HepG2 (cell line): ENCODE measurements around the gene OAF. TPM values are rescaled to one million over a fixed set of nuclear protein-coding genes. Genes with fewer than 3 reads are reported as not detected.

Source experiments
- ATAC-seq: fragments of 200-7000 bp; cut with Tn5 transposase; 3 replicates; pipeline ENCODE4 v1.9.1; 2020; ENCODE audit warnings: mild to moderate bottlenecking, moderate library complexity
- BruUV-seq: library from RNA; stranded (reverse); fragments of 400-500 nt; replicated peaks from 2 replicates; lab custom pipeline; 2021; lab: Mats Ljungman, UMichigan
- CTCF ChIA-PET: fragments of 300-600 bp; formaldehyde crosslinking; extraction: SDS; loops from one replicate; lab custom pipeline; 2021; ENCODE audit warnings: low total read pairs, inconsistent platforms, low intra/inter-chr PET ratio; lab: Yijun Ruan, JAX
- POLR2A ChIA-PET: fragments of 350-600 bp; sonication (Branson Sonifier 250); formaldehyde crosslinking; loops from one replicate; lab custom pipeline; 2020; ENCODE audit warnings: antibody characterized with exemption, inconsistent platforms; lab: Yijun Ruan, JAX
- DNase-seq: peaks from one replicate; pipeline ENCODE4 v3.0.0-alpha.2; 2015; ENCODE audit warnings: low spot score
- FAIRE-seq: peaks from 3 replicates; lab custom pipeline; 2011; peaks lifted over from hg19 to GRCh38; lab: Jason Lieb, UNC
- H2AFZ ChIP-seq: one replicate; pipeline ENCODE4 v1.6.1; 2011; ENCODE audit warnings: low read length, inconsistent platforms
- H3K27ac ChIP-seq: fragments of 300-600 bp; 3 replicates; pipeline ENCODE4 v1.8.0; 2011; ENCODE audit warnings: mixed run types, mild to moderate bottlenecking, mixed read lengths, low read length, inconsistent platforms; ENCODE audit not compliant: insufficient read depth; ENCODE audit errors: extremely low read length
- H3K27me3 ChIP-seq, 2 experiments: fragments of 200-600 bp in 1 of 2; 2 replicates in 1 of 2; 3 replicates in 1 of 2; pipeline versions ENCODE4 v1.6.0 to v1.8.0; 2011; ENCODE audit warnings: low read length in 2 of 2, mild to moderate bottlenecking in 2 of 2, moderate library complexity in 2 of 2, inconsistent platforms in 1 of 2; ENCODE audit not compliant: insufficient read depth in 2 of 2, control insufficient read depth in 1 of 2
- H3K36me3 ChIP-seq, 2 experiments: fragments of 200-600 bp in 1 of 2; replicated peaks in 1 of 2; 2 replicates in 1 of 2; 3 replicates in 1 of 2; pipeline versions ENCODE4 v1.5.1 to v1.8.0; 2011; ENCODE audit warnings: low read length in 2 of 2, inconsistent platforms in 1 of 2; ENCODE audit not compliant: insufficient read depth in 2 of 2, control insufficient read depth in 1 of 2
- H3K4me1 ChIP-seq: 2 replicates; pipeline ENCODE4 v1.5.1; 2012; ENCODE audit warnings: low read length, inconsistent platforms; ENCODE audit not compliant: insufficient read depth
- H3K4me2 ChIP-seq: 2 replicates; pipeline ENCODE4 v1.6.0; 2011; ENCODE audit warnings: low read depth, low read length, inconsistent platforms
- H3K4me3 ChIP-seq, 3 experiments: fragments of 200-600 bp in 1 of 3; sonication (generic), shearing (Covaris generic) in 1 of 3; replicated peaks in 1 of 3; 2 replicates each; pipeline ENCODE4 v1.5.1; 2011 to 2016; ENCODE audit warnings: low read length in 3 of 3, inconsistent platforms in 2 of 3, low read depth in 2 of 3, mild to moderate bottlenecking in 2 of 3, control low read depth in 1 of 3, mixed read lengths in 1 of 3; ENCODE audit not compliant: insufficient read depth in 1 of 3
- H3K79me2 ChIP-seq: one replicate; pipeline ENCODE4 v1.6.1; 2011; ENCODE audit warnings: low read length, inconsistent platforms; ENCODE audit not compliant: insufficient read depth
- H3K9ac ChIP-seq: 2 replicates; pipeline ENCODE4 v1.6.0; 2011; ENCODE audit warnings: mild to moderate bottlenecking, low read depth, low read length, inconsistent platforms; ENCODE audit not compliant: insufficient read depth
- H3K9me3 ChIP-seq: 2 replicates; pipeline ENCODE4 v1.5.1; 2012; ENCODE audit warnings: mild to moderate bottlenecking, low read length
- H4K20me1 ChIP-seq: 2 replicates; pipeline ENCODE4 v1.6.0; 2011; ENCODE audit warnings: inconsistent platforms, mild to moderate bottlenecking, low read length, moderate library complexity; ENCODE audit not compliant: insufficient read depth
- BRCA1 ChIP-seq: sonication (generic); formaldehyde crosslinking; IDR thresholded peaks from 2 replicates; pipeline ENCODE4 v1.4.0; 2020; ENCODE audit warnings: missing genetic modification reagents
- CBFB ChIP-seq: sonication (generic); formaldehyde crosslinking; IDR thresholded peaks from 2 replicates; pipeline ENCODE4 v1.4.0; 2020; ENCODE audit warnings: missing genetic modification reagents
- CREB1 ChIP-seq, 2 experiments: fragments of 450-650 bp in 1 of 2; IDR thresholded peaks; 2 replicates each; pipeline ENCODE4 v1.6.1; 2016 to 2017; ENCODE audit warnings: control low read depth in 1 of 2, mild to moderate bottlenecking in 1 of 2, missing compliant biosample characterization in 1 of 2, missing genetic modification characterization in 1 of 2
- NFYB ChIP-seq: sonication (generic); formaldehyde crosslinking; IDR thresholded peaks from 2 replicates; pipeline ENCODE4 v1.4.0; 2020; ENCODE audit warnings: missing genetic modification reagents
- SALL2 ChIP-seq: sonication (generic); formaldehyde crosslinking; IDR thresholded peaks from 2 replicates; pipeline ENCODE4 v1.8.1; 2023; ENCODE audit warnings: mild to moderate bottlenecking, missing genetic modification reagents, inconsistent platforms
- TBP ChIP-seq: sonication (generic); formaldehyde crosslinking; IDR thresholded peaks from 2 replicates; pipeline ENCODE4 v1.5.0; 2020; ENCODE audit warnings: missing genetic modification reagents
- THYN1 ChIP-seq: sonication (generic); formaldehyde crosslinking; IDR thresholded peaks from 2 replicates; pipeline ENCODE4 v1.8.1; 2023; ENCODE audit warnings: low read depth, mild to moderate bottlenecking, moderate library complexity, missing genetic modification reagents, borderline replicate concordance
- ZNF563 ChIP-seq: sonication (generic); formaldehyde crosslinking; IDR thresholded peaks from 2 replicates; pipeline ENCODE4 v1.8.0; 2022; ENCODE audit warnings: mild to moderate bottlenecking, moderate library complexity, missing genetic modification reagents
- ZNF878 ChIP-seq: sonication (generic); formaldehyde crosslinking; IDR thresholded peaks from 2 replicates; pipeline ENCODE4 v1.8.1; 2023; ENCODE audit warnings: mild to moderate bottlenecking, missing genetic modification reagents, moderate library complexity
- WGBS: methylation state at CpG from one replicate; pipeline ENCODE4 v1.1.6; 2017; ENCODE audit warnings: low lambda C conversion rate; 5-methylcytosine and 5-hydroxymethylcytosine counted together
- in situ Hi-C: cut with HindIII; loops from 2 replicates; pipeline ENCODE4 v1.10.0; 2017; ENCODE audit warnings: low pct_unique_long_range_greater_than_20kb; ENCODE audit not compliant: extremely low pct_ligation_motif_present
- intact Hi-C: fragments of 100-400 bp; cut with micrococcal nuclease; formaldehyde crosslinking; loops from one replicate; pipeline ENCODE4 v1.10.0; 2022; ENCODE audit not compliant: unreplicated experiment
- polyA plus RNA-seq, 8 experiments: library from polyadenylated mRNA; depleted of rRNA in 3 of 8; stranded (reverse) in 7 of 8; unstranded in 1 of 8; fragments of >200 nt; fragmentation: Illumina TruSeq in 4 of 8; extraction: Trizol in 4 of 8; gene quantifications; 2 replicates each; pipeline versions ENCODE4 v1.2.1 to v1.2.3, GENCODE V29; 2011 to 2016; ENCODE audit warnings: low read depth in 4 of 8, missing spikeins in 1 of 8, mixed read lengths in 1 of 8; ENCODE audit not compliant: insufficient read depth in 1 of 8
- total RNA-seq, 5 experiments: library from RNA; depleted of rRNA; stranded (reverse); fragments of >200 nt; fragmentation: Illumina TruSeq; extraction: Trizol; gene quantifications; 2 replicates each; pipeline ENCODE4 v1.2.3, GENCODE V29; 2016; ENCODE audit warnings: low read depth in 1 of 5
- TF ChIP-seq, protein P1 (sequence below): sonication (generic); formaldehyde crosslinking; IDR thresholded peaks from 2 replicates; pipeline ENCODE4 v1.9.0; 2021; ENCODE audit warnings: mild to moderate bottlenecking, missing genetic modification reagents

OAF gene
- total and polyA plus RNA-seq, 2 of the 13 experiments (the other 11 are each of a cell fraction or from before 2014, with no cell fraction given), result 63.7 to 94.6 TPM

DNA sequence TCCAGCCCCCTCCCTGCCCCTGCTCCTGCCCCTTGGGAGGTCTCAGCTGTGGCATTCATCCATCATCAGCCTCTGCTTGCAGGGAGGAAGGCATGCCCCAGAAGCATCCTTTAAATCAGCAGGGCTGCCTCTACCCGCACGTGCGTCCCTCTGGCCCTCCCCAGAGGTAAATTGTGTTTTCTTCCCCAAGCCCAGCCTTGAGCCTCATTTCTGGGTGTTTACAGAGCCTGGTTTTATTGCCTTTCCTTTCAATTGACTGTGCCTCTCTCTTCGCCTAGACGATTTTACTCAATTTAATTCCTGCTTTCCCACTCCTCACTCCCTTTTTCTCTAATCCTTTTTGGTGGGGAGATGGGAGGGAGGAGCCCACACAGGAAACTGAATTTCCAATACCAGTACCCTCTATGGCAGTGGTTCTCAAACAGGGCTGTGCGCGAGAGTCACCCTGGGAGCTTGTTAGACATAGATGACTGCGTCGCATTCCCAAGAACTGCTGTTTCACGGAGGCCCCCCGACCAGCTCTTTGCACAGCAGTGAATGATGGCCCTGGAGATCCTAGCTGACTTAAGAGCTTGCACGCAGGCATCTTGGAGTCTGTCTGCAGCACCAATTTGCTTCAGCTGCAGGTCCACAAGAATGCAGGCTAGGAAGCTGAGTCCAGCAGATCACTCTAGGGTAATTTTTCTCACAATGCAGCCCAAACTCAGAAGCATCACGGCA lies 15.1 kb upstream of the OAF start:
- peaks cover 97% of the 10 kb centered on the region for H3K4me1 ChIP-seq

More for the DNA sequence above, 15.1 kb upstream of the OAF start:
- no peak overlapping the region for H3K4me3 ChIP-seq
- no peaks in the 10 kb centered on the region for H3K36me3 ChIP-seq
- ATAC-seq (no peak), FAIRE-seq (no peak), DNase-seq (no peak)
- POLR2A ChIA-PET, result interaction anchor here (4.3 to 4.6 kb wide), 2 partner anchors 10 to 13 kb away, joined by 72 to 160 read pairs; no protein-coding TSS in a partner anchor
- BruUV-seq, result no TSS peak
- no peaks in the 10 kb centered on the region for H3K9me3 ChIP-seq
- H3K4me2 ChIP-seq, result no peak overlapping the region
- H3K79me2 ChIP-seq, result no peaks in the 10 kb centered on the region
- intact Hi-C loops, result no loop called here
- TF ChIP-seq CREB1 (IDR thresholded peaks at IDR 0.05) (no peak), CREB1 (CRISPR knock-in tag; IDR thresholded peaks at IDR 0.05) (no peak), ZNF563 (CRISPR knock-in tag) (no peak), BRCA1 (CRISPR knock-in tag) (no peak), NFYB (CRISPR knock-in tag) (no peak), SALL2 (CRISPR knock-in tag) (no peak), ZNF878 (no peak), CBFB (no peak), THYN1 (CRISPR knock-in tag) (no peak), TBP (no peak)
- TF ChIP-seq, protein P1, sequence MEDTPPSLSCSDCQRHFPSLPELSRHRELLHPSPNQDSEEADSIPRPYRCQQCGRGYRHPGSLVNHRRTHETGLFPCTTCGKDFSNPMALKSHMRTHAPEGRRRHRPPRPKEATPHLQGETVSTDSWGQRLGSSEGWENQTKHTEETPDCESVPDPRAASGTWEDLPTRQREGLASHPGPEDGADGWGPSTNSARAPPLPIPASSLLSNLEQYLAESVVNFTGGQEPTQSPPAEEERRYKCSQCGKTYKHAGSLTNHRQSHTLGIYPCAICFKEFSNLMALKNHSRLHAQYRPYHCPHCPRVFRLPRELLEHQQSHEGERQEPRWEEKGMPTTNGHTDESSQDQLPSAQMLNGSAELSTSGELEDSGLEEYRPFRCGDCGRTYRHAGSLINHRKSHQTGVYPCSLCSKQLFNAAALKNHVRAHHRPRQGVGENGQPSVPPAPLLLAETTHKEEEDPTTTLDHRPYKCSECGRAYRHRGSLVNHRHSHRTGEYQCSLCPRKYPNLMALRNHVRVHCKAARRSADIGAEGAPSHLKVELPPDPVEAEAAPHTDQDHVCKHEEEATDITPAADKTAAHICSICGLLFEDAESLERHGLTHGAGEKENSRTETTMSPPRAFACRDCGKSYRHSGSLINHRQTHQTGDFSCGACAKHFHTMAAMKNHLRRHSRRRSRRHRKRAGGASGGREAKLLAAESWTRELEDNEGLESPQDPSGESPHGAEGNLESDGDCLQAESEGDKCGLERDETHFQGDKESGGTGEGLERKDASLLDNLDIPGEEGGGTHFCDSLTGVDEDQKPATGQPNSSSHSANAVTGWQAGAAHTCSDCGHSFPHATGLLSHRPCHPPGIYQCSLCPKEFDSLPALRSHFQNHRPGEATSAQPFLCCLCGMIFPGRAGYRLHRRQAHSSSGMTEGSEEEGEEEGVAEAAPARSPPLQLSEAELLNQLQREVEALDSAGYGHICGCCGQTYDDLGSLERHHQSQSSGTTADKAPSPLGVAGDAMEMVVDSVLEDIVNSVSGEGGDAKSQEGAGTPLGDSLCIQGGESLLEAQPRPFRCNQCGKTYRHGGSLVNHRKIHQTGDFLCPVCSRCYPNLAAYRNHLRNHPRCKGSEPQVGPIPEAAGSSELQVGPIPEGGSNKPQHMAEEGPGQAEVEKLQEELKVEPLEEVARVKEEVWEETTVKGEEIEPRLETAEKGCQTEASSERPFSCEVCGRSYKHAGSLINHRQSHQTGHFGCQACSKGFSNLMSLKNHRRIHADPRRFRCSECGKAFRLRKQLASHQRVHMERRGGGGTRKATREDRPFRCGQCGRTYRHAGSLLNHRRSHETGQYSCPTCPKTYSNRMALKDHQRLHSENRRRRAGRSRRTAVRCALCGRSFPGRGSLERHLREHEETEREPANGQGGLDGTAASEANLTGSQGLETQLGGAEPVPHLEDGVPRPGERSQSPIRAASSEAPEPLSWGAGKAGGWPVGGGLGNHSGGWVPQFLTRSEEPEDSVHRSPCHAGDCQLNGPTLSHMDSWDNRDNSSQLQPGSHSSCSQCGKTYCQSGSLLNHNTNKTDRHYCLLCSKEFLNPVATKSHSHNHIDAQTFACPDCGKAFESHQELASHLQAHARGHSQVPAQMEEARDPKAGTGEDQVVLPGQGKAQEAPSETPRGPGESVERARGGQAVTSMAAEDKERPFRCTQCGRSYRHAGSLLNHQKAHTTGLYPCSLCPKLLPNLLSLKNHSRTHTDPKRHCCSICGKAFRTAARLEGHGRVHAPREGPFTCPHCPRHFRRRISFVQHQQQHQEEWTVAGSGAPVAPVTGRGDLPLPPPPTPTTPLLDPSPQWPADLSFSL (CRISPR knock-in tag), result no peak
- TF ChIP-seq, all 625 proteins: peak for 0
- Histone ChIP-seq H4K20me1 (no peaks in the 10 kb centered on the region), H3K9ac (no peak overlapping the region), H3K27ac (no peak overlapping the region), H2AFZ (no peak overlapping the region), H3K27me3 (no peaks in the 10 kb centered on the region)
- 81% methylated on average over 13 of the region's 13 CpGs for WGBS
- CTCF ChIA-PET, result no interaction called here
- in situ Hi-C loops, result no loop called here
